Neural progenitor cell (in vitro differentiated cells): ENCODE results near the gene TK1.

Source experiments
- CTCF ChIP-seq: fragments of 200-600 bp; sonication (generic); IDR thresholded peaks from 2 replicates; pipeline ENCODE4 v1.5.1; 2017; ENCODE audit warnings: antibody characterized with exemption, mild to moderate bottlenecking
- EZH2 ChIP-seq: fragments of 200-600 bp; sonication (generic); IDR thresholded peaks from 2 replicates; pipeline ENCODE4 v1.6.1; 2017; ENCODE audit warnings: antibody characterized with exemption, mild to moderate bottlenecking, moderate library complexity
- EZH2phosphoT487 ChIP-seq: fragments of 200-600 bp; sonication (generic); IDR thresholded peaks from 2 replicates; pipeline ENCODE4 v1.6.1; 2017; ENCODE audit warnings: antibody characterized with exemption

DNA sequence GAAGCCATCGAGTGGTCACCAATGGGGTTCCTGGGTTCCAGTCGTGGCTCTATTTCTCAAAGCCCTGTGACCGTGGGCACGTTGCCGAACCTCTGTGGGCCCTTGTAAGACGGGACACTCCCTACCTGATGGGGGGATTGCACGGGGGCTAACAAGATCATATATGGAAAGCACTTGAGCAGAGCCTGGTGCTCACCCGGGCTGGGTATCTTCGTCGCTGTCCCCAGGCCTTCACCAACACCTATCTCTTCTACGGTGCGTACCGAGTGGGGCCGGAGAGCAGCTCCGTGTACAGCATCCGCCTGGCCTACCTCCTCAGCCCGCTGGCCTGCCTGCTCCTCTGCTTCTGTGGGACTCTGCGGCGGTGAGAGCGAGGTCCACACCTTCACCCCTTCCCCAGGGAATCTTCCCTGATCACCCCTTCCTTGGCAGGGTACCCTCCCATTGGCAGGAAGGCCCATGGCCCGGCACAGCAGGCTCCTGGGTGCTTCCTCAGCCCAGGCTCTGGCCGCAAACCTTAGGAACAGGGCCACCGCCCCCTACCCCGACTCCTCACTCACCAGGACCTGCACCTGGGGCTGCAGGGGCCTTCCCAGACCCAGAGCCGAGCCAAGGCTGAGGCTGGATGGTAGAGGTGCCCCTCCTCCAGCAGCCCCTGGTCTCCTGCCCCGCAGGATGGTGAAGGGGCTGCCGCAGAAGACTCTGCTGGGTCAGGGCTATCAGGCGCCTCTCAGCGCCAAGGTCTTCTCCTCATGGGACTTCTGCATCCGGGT lies 53.5 kb downstream of the TK1 start:
- TF ChIP-seq CTCF (no peak), EZH2phosphoT487 (no peak), EZH2 (no peak)
